H9 (cell line): ENCODE measurements around the gene ZNF491. TPM values are rescaled to one million over a fixed set of nuclear protein-coding genes. Genes with fewer than 3 reads are reported as not detected.

Experiments used
- DNase-seq: peaks from one replicate; pipeline ENCODE4 v3.0.0-alpha.2; 2017
- H2AFZ ChIP-seq: one replicate; pipeline ENCODE4 v1.6.1; 2013; ENCODE audit warnings: mild to moderate bottlenecking, low read length, control low read depth, moderate library complexity
- H2AK5ac ChIP-seq: 2 replicates; pipeline ENCODE4 v1.6.1; 2013; ENCODE audit warnings: low read length, control low read depth, mixed read lengths; ENCODE audit not compliant: insufficient read length
- H2BK120ac ChIP-seq: one replicate; pipeline ENCODE4 v1.6.1; 2013; ENCODE audit warnings: low read depth, mild to moderate bottlenecking, low read length, control low read depth, inconsistent platforms; ENCODE audit not compliant: poor library complexity, severe bottlenecking
- H2BK12ac ChIP-seq: 2 replicates; pipeline ENCODE4 v1.6.1; 2013; ENCODE audit warnings: low read length, control low read depth, mixed read lengths, low read depth; ENCODE audit not compliant: insufficient read length
- H2BK15ac ChIP-seq: 2 replicates; pipeline ENCODE4 v1.6.1; 2013; ENCODE audit warnings: low read depth, low read length, control low read depth
- H2BK20ac ChIP-seq: one replicate; pipeline ENCODE4 v1.6.1; 2013; ENCODE audit warnings: low read depth, mild to moderate bottlenecking, low read length, control low read depth, inconsistent platforms; ENCODE audit not compliant: poor library complexity, severe bottlenecking
- H2BK5ac ChIP-seq: 2 replicates; pipeline ENCODE4 v1.6.1; 2013; ENCODE audit warnings: low read length, control low read depth, mixed read lengths; ENCODE audit not compliant: insufficient read length
- H3K14ac ChIP-seq: 2 replicates; pipeline ENCODE4 v1.6.1; 2013; ENCODE audit warnings: low read length, control low read depth; ENCODE audit not compliant: insufficient read depth
- H3K18ac ChIP-seq: 2 replicates; pipeline ENCODE4 v1.6.1; 2013; ENCODE audit warnings: low read depth, mild to moderate bottlenecking, mixed read lengths, low read length, control low read depth; ENCODE audit not compliant: insufficient read length
- H3K23ac ChIP-seq: 2 replicates; pipeline ENCODE4 v1.6.1; 2013; ENCODE audit warnings: low read length, control low read depth, mixed read lengths, low read depth; ENCODE audit not compliant: insufficient read length
- H3K23me2 ChIP-seq: 2 replicates; pipeline ENCODE4 v1.6.1; 2013; ENCODE audit warnings: low read depth, mild to moderate bottlenecking, mixed read lengths, low read length, control low read depth; ENCODE audit not compliant: insufficient read length, poor library complexity, severe bottlenecking
- H3K27ac ChIP-seq: 2 replicates; pipeline ENCODE4 v1.5.1; 2013; ENCODE audit warnings: low read length, control low read depth, mixed read lengths, low read depth; ENCODE audit not compliant: insufficient read length
- H3K27me3 ChIP-seq: 2 replicates; pipeline ENCODE4 v1.6.1; 2013; ENCODE audit warnings: low read length, control low read depth, inconsistent platforms; ENCODE audit not compliant: insufficient read depth
- H3K4ac ChIP-seq: 2 replicates; pipeline ENCODE4 v1.6.1; 2013; ENCODE audit warnings: low read depth, mild to moderate bottlenecking, control low read depth, inconsistent platforms, low read length, moderate library complexity
- H3K4me1 ChIP-seq: 2 replicates; pipeline ENCODE4 v1.6.1; 2013; ENCODE audit warnings: low read length, control low read depth, inconsistent platforms; ENCODE audit not compliant: insufficient read depth
- H3K4me2 ChIP-seq: 2 replicates; pipeline ENCODE4 v1.6.1; 2013; ENCODE audit warnings: low read length, control low read depth, mixed read lengths; ENCODE audit not compliant: insufficient read length, insufficient read depth
- H3K56ac ChIP-seq: 2 replicates; pipeline ENCODE4 v1.6.1; 2013; ENCODE audit warnings: low read depth, mild to moderate bottlenecking, mixed read lengths, low read length, control low read depth; ENCODE audit not compliant: insufficient read length
- H3K79me1 ChIP-seq: 2 replicates; pipeline ENCODE4 v1.6.1; 2013; ENCODE audit warnings: low read depth, mild to moderate bottlenecking, moderate library complexity, low read length, control low read depth, inconsistent platforms; ENCODE audit not compliant: insufficient read depth, poor library complexity, severe bottlenecking
- H3K79me2 ChIP-seq: 2 replicates; pipeline ENCODE4 v1.6.1; 2013; ENCODE audit warnings: low read length, control low read depth, inconsistent platforms; ENCODE audit not compliant: insufficient read depth
- H3K9ac ChIP-seq: 2 replicates; pipeline ENCODE4 v1.6.1; 2013; ENCODE audit warnings: low read length, control low read depth, mixed read lengths; ENCODE audit not compliant: insufficient read length; ENCODE audit errors: extremely low read depth
- H3K9me3 ChIP-seq: one replicate; pipeline ENCODE4 v1.6.1; 2013; ENCODE audit warnings: low read depth, low read length, inconsistent platforms; ENCODE audit not compliant: control insufficient read depth
- H3T11ph ChIP-seq: one replicate; pipeline ENCODE4 v1.6.1; 2013; ENCODE audit warnings: mild to moderate bottlenecking, low read length, control low read depth, inconsistent platforms
- H4K20me1 ChIP-seq: one replicate; pipeline ENCODE4 v1.6.1; 2013; ENCODE audit not compliant: control insufficient read depth, insufficient read length, insufficient read depth
- H4K5ac ChIP-seq: 2 replicates; pipeline ENCODE4 v1.6.1; 2013; ENCODE audit warnings: low read depth, mild to moderate bottlenecking, mixed read lengths, low read length, control low read depth; ENCODE audit not compliant: insufficient read length
- H4K8ac ChIP-seq: replicated peaks from 2 replicates; pipeline ENCODE4 v1.6.1; 2013; ENCODE audit warnings: low read length, control low read depth, mixed read lengths, low read depth; ENCODE audit not compliant: insufficient read length
- H4K91ac ChIP-seq: 2 replicates; pipeline ENCODE4 v1.6.1; 2013; ENCODE audit warnings: low read depth, mild to moderate bottlenecking, moderate library complexity, mixed read lengths, low read length, control low read depth; ENCODE audit not compliant: insufficient read length
- H3K27ac Mint-ChIP-seq, 3 experiments: 2 replicates in 2 of 3; 3 replicates in 1 of 3; pipeline ENCODE4 v1.8.0; 2020 to 2021; ENCODE audit warnings: mixed read lengths in 3 of 3, mild to moderate bottlenecking in 1 of 3, moderate library complexity in 1 of 3
- H3K27me3 Mint-ChIP-seq: 2 replicates; pipeline ENCODE4 v1.8.0; 2021; ENCODE audit warnings: low read depth, mild to moderate bottlenecking, moderate library complexity, mixed read lengths
- H3K36me3 Mint-ChIP-seq, 3 experiments: 2 replicates in 2 of 3; 3 replicates in 1 of 3; pipeline ENCODE4 v1.8.0; 2020 to 2021; ENCODE audit warnings: low read depth in 3 of 3, mixed read lengths in 3 of 3; ENCODE audit not compliant: insufficient read depth in 1 of 3
- H3K4me1 Mint-ChIP-seq, 2 experiments: 2 replicates each; pipeline ENCODE4 v1.8.0; 2020; ENCODE audit warnings: mixed read lengths in 2 of 2
- H3K4me3 Mint-ChIP-seq, 2 experiments: 2 replicates in 1 of 2; 3 replicates in 1 of 2; pipeline ENCODE4 v1.8.0; 2020 to 2021; ENCODE audit warnings: mild to moderate bottlenecking in 2 of 2, mixed read lengths in 2 of 2, moderate library complexity in 1 of 2
- H3K9me3 Mint-ChIP-seq, 2 experiments: 2 replicates in 1 of 2; 3 replicates in 1 of 2; pipeline ENCODE4 v1.8.0; 2020; ENCODE audit warnings: mild to moderate bottlenecking in 2 of 2, mixed read lengths in 2 of 2, moderate library complexity in 1 of 2
- WGBS: extraction: QIAGEN DNeasy Blood & Tissue Kit; methylation state at CpG from one replicate; pipeline ENCODE4 v1.1.7; 2013; ENCODE audit warnings: missing lambda C conversion rate, low lambda C conversion rate, mixed read lengths; ENCODE audit not compliant: insufficient read length; ENCODE audit errors: extremely low coverage; 5-methylcytosine and 5-hydroxymethylcytosine counted together
- total RNA-seq: library from RNA; stranded (reverse); gene quantifications from 2 replicates; pipeline ENCODE4 v1.2.1, GENCODE V29; 2021
- TF ChIP-seq, protein P1 (sequence below): fragments of 200-600 bp; sonication (generic); conservative IDR thresholded peaks from 3 replicates; pipeline ENCODE4 v1.8.0; 2021; ENCODE audit warnings: antibody characterized with exemption, mild to moderate bottlenecking

ZNF491 gene
- total RNA-seq, 1 experiment from 2014 or later = 0.77 TPM

DNA sequence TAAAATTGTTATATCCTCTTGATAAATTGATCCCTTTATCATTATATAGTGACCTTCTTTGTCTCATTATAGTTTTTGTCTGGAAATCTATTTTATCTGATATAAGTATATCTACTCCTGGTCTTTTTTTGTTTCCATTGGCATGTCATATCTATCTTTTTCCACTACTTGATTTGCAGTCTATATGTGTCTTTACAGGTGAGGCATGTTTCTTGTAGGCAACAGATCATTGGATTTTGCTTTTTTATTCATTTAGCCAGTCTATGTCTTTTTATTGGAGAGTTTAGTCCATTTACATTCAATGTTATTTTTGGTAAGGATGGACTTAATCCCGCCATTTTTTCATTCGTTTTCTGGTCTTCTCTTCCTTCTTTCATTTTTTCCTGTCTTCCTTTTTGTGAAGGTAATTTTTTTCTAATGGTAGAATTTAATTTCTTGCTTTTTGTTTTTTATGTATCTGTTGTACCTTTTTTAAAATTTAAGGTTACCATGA is 46.0 kb upstream of the ZNF491 start:
- no peak overlapping the region for H2BK5ac ChIP-seq
- H3K18ac ChIP-seq = no peak overlapping the region
- no peak overlapping the region for H3T11ph ChIP-seq
- no peak overlapping the region for H3K14ac ChIP-seq
- H2BK12ac ChIP-seq = no peak overlapping the region
- no peak overlapping the region for H3K4ac ChIP-seq
- H3K4me3 Mint-ChIP-seq = no peak overlapping the region
- H4K91ac ChIP-seq = no peak overlapping the region
- H4K8ac ChIP-seq = no peak overlapping the region
- no peaks in the 10 kb centered on the region for H3K79me2 ChIP-seq
- no peak overlapping the region for H3K56ac ChIP-seq
- no peak for DNase-seq
- H2AK5ac ChIP-seq = no peak overlapping the region
- H3K23me2 ChIP-seq = no peaks in the 10 kb centered on the region
- no peaks in the 10 kb centered on the region for H3K4me1 ChIP-seq
- no peak overlapping the region for H2BK15ac ChIP-seq
- no peaks in the 10 kb centered on the region for H3K27me3 ChIP-seq
- H2BK20ac ChIP-seq = no peak overlapping the region
- H3K9me3 Mint-ChIP-seq = peaks cover 68 to 71% of the 10 kb centered on the region in 2 experiments
- whole genome bisulfite sequencing = no CpG with 5 or more reads among the region's 2 CpGs
- peaks cover 7% of the 10 kb centered on the region for H3K9me3 ChIP-seq
- TF ChIP-seq, protein P1, sequence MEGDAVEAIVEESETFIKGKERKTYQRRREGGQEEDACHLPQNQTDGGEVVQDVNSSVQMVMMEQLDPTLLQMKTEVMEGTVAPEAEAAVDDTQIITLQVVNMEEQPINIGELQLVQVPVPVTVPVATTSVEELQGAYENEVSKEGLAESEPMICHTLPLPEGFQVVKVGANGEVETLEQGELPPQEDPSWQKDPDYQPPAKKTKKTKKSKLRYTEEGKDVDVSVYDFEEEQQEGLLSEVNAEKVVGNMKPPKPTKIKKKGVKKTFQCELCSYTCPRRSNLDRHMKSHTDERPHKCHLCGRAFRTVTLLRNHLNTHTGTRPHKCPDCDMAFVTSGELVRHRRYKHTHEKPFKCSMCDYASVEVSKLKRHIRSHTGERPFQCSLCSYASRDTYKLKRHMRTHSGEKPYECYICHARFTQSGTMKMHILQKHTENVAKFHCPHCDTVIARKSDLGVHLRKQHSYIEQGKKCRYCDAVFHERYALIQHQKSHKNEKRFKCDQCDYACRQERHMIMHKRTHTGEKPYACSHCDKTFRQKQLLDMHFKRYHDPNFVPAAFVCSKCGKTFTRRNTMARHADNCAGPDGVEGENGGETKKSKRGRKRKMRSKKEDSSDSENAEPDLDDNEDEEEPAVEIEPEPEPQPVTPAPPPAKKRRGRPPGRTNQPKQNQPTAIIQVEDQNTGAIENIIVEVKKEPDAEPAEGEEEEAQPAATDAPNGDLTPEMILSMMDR = no peak
- no peak overlapping the region for H3K23ac ChIP-seq
- H3K79me1 ChIP-seq = no peaks in the 10 kb centered on the region
- no peak overlapping the region for H3K4me2 ChIP-seq
- H3K4me1 Mint-ChIP-seq = no peaks in the 10 kb centered on the region
- no peak overlapping the region for H3K9ac ChIP-seq
- H4K20me1 ChIP-seq = no peaks in the 10 kb centered on the region
- no peak overlapping the region for H4K5ac ChIP-seq
- peaks cover 20% of the 10 kb centered on the region for H3K27me3 Mint-ChIP-seq
- no peak overlapping the region for H2BK120ac ChIP-seq
- H3K27ac ChIP-seq = no peak overlapping the region
- no peak overlapping the region for H2AFZ ChIP-seq
- H3K27ac Mint-ChIP-seq = no peak overlapping the region
- H3K36me3 Mint-ChIP-seq = peaks cover 1 to 10% (median 1%) of the 10 kb centered on the region in 3 experiments; a peak in 3 of 7 replicates
